H9 (cell line): ENCODE results near the gene SEPHS1. TPM values are rescaled to one million over a fixed set of nuclear protein-coding genes. Genes with fewer than 3 reads are reported as not detected.

ENCODE experiments used
- DNase-seq: peaks from one replicate; pipeline ENCODE4 v3.0.0-alpha.2; 2017
- H2AFZ ChIP-seq: one replicate; pipeline ENCODE4 v1.6.1; 2013; ENCODE audit warnings: mild to moderate bottlenecking, low read length, control low read depth, moderate library complexity
- H2AK5ac ChIP-seq: 2 replicates; pipeline ENCODE4 v1.6.1; 2013; ENCODE audit warnings: low read length, control low read depth, mixed read lengths; ENCODE audit not compliant: insufficient read length
- H2BK120ac ChIP-seq: one replicate; pipeline ENCODE4 v1.6.1; 2013; ENCODE audit warnings: low read depth, mild to moderate bottlenecking, low read length, control low read depth, inconsistent platforms; ENCODE audit not compliant: poor library complexity, severe bottlenecking
- H2BK12ac ChIP-seq: 2 replicates; pipeline ENCODE4 v1.6.1; 2013; ENCODE audit warnings: low read length, control low read depth, mixed read lengths, low read depth; ENCODE audit not compliant: insufficient read length
- H2BK15ac ChIP-seq: 2 replicates; pipeline ENCODE4 v1.6.1; 2013; ENCODE audit warnings: low read depth, low read length, control low read depth
- H2BK20ac ChIP-seq: one replicate; pipeline ENCODE4 v1.6.1; 2013; ENCODE audit warnings: low read depth, mild to moderate bottlenecking, low read length, control low read depth, inconsistent platforms; ENCODE audit not compliant: poor library complexity, severe bottlenecking
- H2BK5ac ChIP-seq: 2 replicates; pipeline ENCODE4 v1.6.1; 2013; ENCODE audit warnings: low read length, control low read depth, mixed read lengths; ENCODE audit not compliant: insufficient read length
- H3K14ac ChIP-seq: 2 replicates; pipeline ENCODE4 v1.6.1; 2013; ENCODE audit warnings: low read length, control low read depth; ENCODE audit not compliant: insufficient read depth
- H3K18ac ChIP-seq: 2 replicates; pipeline ENCODE4 v1.6.1; 2013; ENCODE audit warnings: low read depth, mild to moderate bottlenecking, mixed read lengths, low read length, control low read depth; ENCODE audit not compliant: insufficient read length
- H3K23ac ChIP-seq: 2 replicates; pipeline ENCODE4 v1.6.1; 2013; ENCODE audit warnings: low read length, control low read depth, mixed read lengths, low read depth; ENCODE audit not compliant: insufficient read length
- H3K23me2 ChIP-seq: 2 replicates; pipeline ENCODE4 v1.6.1; 2013; ENCODE audit warnings: low read depth, mild to moderate bottlenecking, mixed read lengths, low read length, control low read depth; ENCODE audit not compliant: insufficient read length, poor library complexity, severe bottlenecking
- H3K27ac ChIP-seq: 2 replicates; pipeline ENCODE4 v1.5.1; 2013; ENCODE audit warnings: low read length, control low read depth, mixed read lengths, low read depth; ENCODE audit not compliant: insufficient read length
- H3K27me3 ChIP-seq: 2 replicates; pipeline ENCODE4 v1.6.1; 2013; ENCODE audit warnings: low read length, control low read depth, inconsistent platforms; ENCODE audit not compliant: insufficient read depth
- H3K4ac ChIP-seq: 2 replicates; pipeline ENCODE4 v1.6.1; 2013; ENCODE audit warnings: low read depth, mild to moderate bottlenecking, control low read depth, inconsistent platforms, low read length, moderate library complexity
- H3K4me1 ChIP-seq: 2 replicates; pipeline ENCODE4 v1.6.1; 2013; ENCODE audit warnings: low read length, control low read depth, inconsistent platforms; ENCODE audit not compliant: insufficient read depth
- H3K4me2 ChIP-seq: 2 replicates; pipeline ENCODE4 v1.6.1; 2013; ENCODE audit warnings: low read length, control low read depth, mixed read lengths; ENCODE audit not compliant: insufficient read length, insufficient read depth
- H3K56ac ChIP-seq: 2 replicates; pipeline ENCODE4 v1.6.1; 2013; ENCODE audit warnings: low read depth, mild to moderate bottlenecking, mixed read lengths, low read length, control low read depth; ENCODE audit not compliant: insufficient read length
- H3K79me1 ChIP-seq: 2 replicates; pipeline ENCODE4 v1.6.1; 2013; ENCODE audit warnings: low read depth, mild to moderate bottlenecking, moderate library complexity, low read length, control low read depth, inconsistent platforms; ENCODE audit not compliant: insufficient read depth, poor library complexity, severe bottlenecking
- H3K79me2 ChIP-seq: 2 replicates; pipeline ENCODE4 v1.6.1; 2013; ENCODE audit warnings: low read length, control low read depth, inconsistent platforms; ENCODE audit not compliant: insufficient read depth
- H3K9ac ChIP-seq: 2 replicates; pipeline ENCODE4 v1.6.1; 2013; ENCODE audit warnings: low read length, control low read depth, mixed read lengths; ENCODE audit not compliant: insufficient read length; ENCODE audit errors: extremely low read depth
- H3K9me3 ChIP-seq: one replicate; pipeline ENCODE4 v1.6.1; 2013; ENCODE audit warnings: low read depth, low read length, inconsistent platforms; ENCODE audit not compliant: control insufficient read depth
- H3T11ph ChIP-seq: one replicate; pipeline ENCODE4 v1.6.1; 2013; ENCODE audit warnings: mild to moderate bottlenecking, low read length, control low read depth, inconsistent platforms
- H4K20me1 ChIP-seq: one replicate; pipeline ENCODE4 v1.6.1; 2013; ENCODE audit not compliant: control insufficient read depth, insufficient read length, insufficient read depth
- H4K5ac ChIP-seq: 2 replicates; pipeline ENCODE4 v1.6.1; 2013; ENCODE audit warnings: low read depth, mild to moderate bottlenecking, mixed read lengths, low read length, control low read depth; ENCODE audit not compliant: insufficient read length
- H4K8ac ChIP-seq: replicated peaks from 2 replicates; pipeline ENCODE4 v1.6.1; 2013; ENCODE audit warnings: low read length, control low read depth, mixed read lengths, low read depth; ENCODE audit not compliant: insufficient read length
- H4K91ac ChIP-seq: 2 replicates; pipeline ENCODE4 v1.6.1; 2013; ENCODE audit warnings: low read depth, mild to moderate bottlenecking, moderate library complexity, mixed read lengths, low read length, control low read depth; ENCODE audit not compliant: insufficient read length
- H3K27ac Mint-ChIP-seq, 3 experiments: 2 replicates in 2 of 3; 3 replicates in 1 of 3; pipeline ENCODE4 v1.8.0; 2020 to 2021; ENCODE audit warnings: mixed read lengths in 3 of 3, mild to moderate bottlenecking in 1 of 3, moderate library complexity in 1 of 3
- H3K27me3 Mint-ChIP-seq: 2 replicates; pipeline ENCODE4 v1.8.0; 2021; ENCODE audit warnings: low read depth, mild to moderate bottlenecking, moderate library complexity, mixed read lengths
- H3K36me3 Mint-ChIP-seq, 3 experiments: 2 replicates in 2 of 3; 3 replicates in 1 of 3; pipeline ENCODE4 v1.8.0; 2020 to 2021; ENCODE audit warnings: low read depth in 3 of 3, mixed read lengths in 3 of 3; ENCODE audit not compliant: insufficient read depth in 1 of 3
- H3K4me1 Mint-ChIP-seq, 2 experiments: 2 replicates each; pipeline ENCODE4 v1.8.0; 2020; ENCODE audit warnings: mixed read lengths in 2 of 2
- H3K4me3 Mint-ChIP-seq, 2 experiments: 2 replicates in 1 of 2; 3 replicates in 1 of 2; pipeline ENCODE4 v1.8.0; 2020 to 2021; ENCODE audit warnings: mild to moderate bottlenecking in 2 of 2, mixed read lengths in 2 of 2, moderate library complexity in 1 of 2
- H3K9me3 Mint-ChIP-seq, 2 experiments: 2 replicates in 1 of 2; 3 replicates in 1 of 2; pipeline ENCODE4 v1.8.0; 2020; ENCODE audit warnings: mild to moderate bottlenecking in 2 of 2, mixed read lengths in 2 of 2, moderate library complexity in 1 of 2
- WGBS: extraction: QIAGEN DNeasy Blood & Tissue Kit; methylation state at CpG from one replicate; pipeline ENCODE4 v1.1.7; 2013; ENCODE audit warnings: missing lambda C conversion rate, low lambda C conversion rate, mixed read lengths; ENCODE audit not compliant: insufficient read length; ENCODE audit errors: extremely low coverage; 5-methylcytosine and 5-hydroxymethylcytosine counted together
- total RNA-seq: library from RNA; stranded (reverse); gene quantifications from 2 replicates; pipeline ENCODE4 v1.2.1, GENCODE V29; 2021
- TF ChIP-seq, protein P1 (sequence below): fragments of 200-600 bp; sonication (generic); conservative IDR thresholded peaks from 3 replicates; pipeline ENCODE4 v1.8.0; 2021; ENCODE audit warnings: antibody characterized with exemption, mild to moderate bottlenecking

The SEPHS1 gene
- total RNA-seq, 1 experiment from 2014 or later = 366 TPM

DNA sequence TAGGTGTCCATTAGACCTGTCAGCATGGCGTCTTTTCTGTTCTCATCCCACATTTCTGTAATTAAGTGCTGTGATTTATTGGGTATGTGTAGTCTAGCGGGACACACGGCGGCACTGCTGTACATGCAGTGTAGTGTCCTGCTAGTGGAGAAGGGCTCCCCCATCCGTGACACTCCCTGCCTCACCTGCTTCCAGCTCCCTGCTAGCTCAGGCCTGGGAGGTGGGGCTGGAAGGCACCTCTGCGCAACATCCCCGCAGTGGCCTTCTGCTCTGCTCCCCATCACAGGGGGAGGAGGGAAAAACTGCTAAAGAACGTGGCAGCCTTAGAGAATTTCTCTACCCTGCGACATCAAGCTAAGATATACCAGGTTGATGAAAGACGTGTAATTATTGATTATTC, 19.5 kb downstream of the SEPHS1 start:
- Histone ChIP-seq H3K27ac (no peak overlapping the region), H4K20me1 (no peaks in the 10 kb centered on the region), H2BK20ac (no peak overlapping the region)

More for the DNA sequence above, 19.5 kb downstream of the SEPHS1 start:
- Histone ChIP-seq H2BK5ac (no peak overlapping the region), H3T11ph (no peak overlapping the region), H2BK120ac (no peak overlapping the region), H3K23me2 (no peaks in the 10 kb centered on the region), H3K23ac (no peak overlapping the region), H3K14ac (no peak overlapping the region), H4K5ac (no peak overlapping the region), H3K4me2 (no peak overlapping the region), H2AK5ac (no peak overlapping the region), H2BK15ac (no peak overlapping the region), H3K4ac (no peak overlapping the region), H2BK12ac (no peak overlapping the region), H3K9ac (no peak overlapping the region), H3K18ac (no peak overlapping the region), H4K91ac (no peak overlapping the region), H2AFZ (no peak overlapping the region), H4K8ac (no peak overlapping the region), H3K56ac (no peak overlapping the region), H3K79me1 (peaks cover 4% of the 10 kb centered on the region), H3K27me3 (0 out of 2 replicates have a peak, but pooled peaks cover 3% of the 10 kb centered on the region), H3K9me3 (no peaks in the 10 kb centered on the region), H3K4me1 (no peaks in the 10 kb centered on the region), H3K79me2 (peaks cover 3% of the 10 kb centered on the region; the same call in 1 of the 2 replicates)
- Mint-ChIP-seq H3K4me1 (peaks cover 19 to 24% of the 10 kb centered on the region in 2 experiments), H3K36me3 (peaks cover 81 to 98% (median 94%) of the 10 kb centered on the region in 3 experiments), H3K9me3 (no peaks in the 10 kb centered on the region; a peak in 1 of 5 replicates), H3K27me3 (no peaks in the 10 kb centered on the region), H3K4me3 (no peak overlapping the region), H3K27ac (peak overlapping the region in 2 of 3 experiments; percentile 23 to 68; a peak in 3 of 7 replicates)
- no peak for DNase-seq
- TF ChIP-seq, protein P1, sequence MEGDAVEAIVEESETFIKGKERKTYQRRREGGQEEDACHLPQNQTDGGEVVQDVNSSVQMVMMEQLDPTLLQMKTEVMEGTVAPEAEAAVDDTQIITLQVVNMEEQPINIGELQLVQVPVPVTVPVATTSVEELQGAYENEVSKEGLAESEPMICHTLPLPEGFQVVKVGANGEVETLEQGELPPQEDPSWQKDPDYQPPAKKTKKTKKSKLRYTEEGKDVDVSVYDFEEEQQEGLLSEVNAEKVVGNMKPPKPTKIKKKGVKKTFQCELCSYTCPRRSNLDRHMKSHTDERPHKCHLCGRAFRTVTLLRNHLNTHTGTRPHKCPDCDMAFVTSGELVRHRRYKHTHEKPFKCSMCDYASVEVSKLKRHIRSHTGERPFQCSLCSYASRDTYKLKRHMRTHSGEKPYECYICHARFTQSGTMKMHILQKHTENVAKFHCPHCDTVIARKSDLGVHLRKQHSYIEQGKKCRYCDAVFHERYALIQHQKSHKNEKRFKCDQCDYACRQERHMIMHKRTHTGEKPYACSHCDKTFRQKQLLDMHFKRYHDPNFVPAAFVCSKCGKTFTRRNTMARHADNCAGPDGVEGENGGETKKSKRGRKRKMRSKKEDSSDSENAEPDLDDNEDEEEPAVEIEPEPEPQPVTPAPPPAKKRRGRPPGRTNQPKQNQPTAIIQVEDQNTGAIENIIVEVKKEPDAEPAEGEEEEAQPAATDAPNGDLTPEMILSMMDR = no peak
- no CpG with 5 or more reads among the region's 10 CpGs for WGBS
